Measurements from ENCODE around the gene PITX3. TPM values are rescaled to one million over a fixed set of nuclear protein-coding genes. Genes with fewer than 3 reads are reported as not detected.

Gene PITX3
- total and polyA plus RNA-seq, 2 experiments from 2014 or later: 0.34 TPM; not detected in 1

DNA sequence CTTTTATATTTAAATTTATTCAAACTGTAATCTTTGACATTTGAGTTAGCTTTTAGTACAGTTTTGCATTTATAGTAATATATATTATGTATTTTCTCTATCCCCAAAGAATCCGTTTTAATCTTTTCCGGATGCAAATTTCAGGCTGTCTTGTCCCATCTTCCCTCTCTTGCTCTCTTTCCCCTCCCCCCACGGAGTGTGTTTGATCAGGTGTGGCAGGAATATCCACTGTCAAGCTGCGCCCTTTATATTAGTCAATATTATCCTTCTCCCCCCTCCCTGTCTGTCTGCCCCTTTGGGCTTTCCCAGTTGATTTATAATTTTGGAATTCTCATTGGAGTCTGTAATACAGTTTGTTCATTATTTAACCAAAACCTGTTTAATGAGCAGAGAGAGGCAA, 23.1 kb upstream of the PITX3 start (continued):
- TF ChIP-seq, protein P1, sequence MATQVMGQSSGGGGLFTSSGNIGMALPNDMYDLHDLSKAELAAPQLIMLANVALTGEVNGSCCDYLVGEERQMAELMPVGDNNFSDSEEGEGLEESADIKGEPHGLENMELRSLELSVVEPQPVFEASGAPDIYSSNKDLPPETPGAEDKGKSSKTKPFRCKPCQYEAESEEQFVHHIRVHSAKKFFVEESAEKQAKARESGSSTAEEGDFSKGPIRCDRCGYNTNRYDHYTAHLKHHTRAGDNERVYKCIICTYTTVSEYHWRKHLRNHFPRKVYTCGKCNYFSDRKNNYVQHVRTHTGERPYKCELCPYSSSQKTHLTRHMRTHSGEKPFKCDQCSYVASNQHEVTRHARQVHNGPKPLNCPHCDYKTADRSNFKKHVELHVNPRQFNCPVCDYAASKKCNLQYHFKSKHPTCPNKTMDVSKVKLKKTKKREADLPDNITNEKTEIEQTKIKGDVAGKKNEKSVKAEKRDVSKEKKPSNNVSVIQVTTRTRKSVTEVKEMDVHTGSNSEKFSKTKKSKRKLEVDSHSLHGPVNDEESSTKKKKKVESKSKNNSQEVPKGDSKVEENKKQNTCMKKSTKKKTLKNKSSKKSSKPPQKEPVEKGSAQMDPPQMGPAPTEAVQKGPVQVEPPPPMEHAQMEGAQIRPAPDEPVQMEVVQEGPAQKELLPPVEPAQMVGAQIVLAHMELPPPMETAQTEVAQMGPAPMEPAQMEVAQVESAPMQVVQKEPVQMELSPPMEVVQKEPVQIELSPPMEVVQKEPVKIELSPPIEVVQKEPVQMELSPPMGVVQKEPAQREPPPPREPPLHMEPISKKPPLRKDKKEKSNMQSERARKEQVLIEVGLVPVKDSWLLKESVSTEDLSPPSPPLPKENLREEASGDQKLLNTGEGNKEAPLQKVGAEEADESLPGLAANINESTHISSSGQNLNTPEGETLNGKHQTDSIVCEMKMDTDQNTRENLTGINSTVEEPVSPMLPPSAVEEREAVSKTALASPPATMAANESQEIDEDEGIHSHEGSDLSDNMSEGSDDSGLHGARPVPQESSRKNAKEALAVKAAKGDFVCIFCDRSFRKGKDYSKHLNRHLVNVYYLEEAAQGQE (IDR thresholded peaks at IDR 0.05; ENCODE audit: unreplicated experiment): no peak
- TF ChIP-seq EZH2 (IDR thresholded peaks at IDR 0.05; ENCODE audit: low read depth, unreplicated experiment) (no peak), JUNB (IDR thresholded peaks at IDR 0.05; ENCODE audit: unreplicated experiment) (no peak), POLR2AphosphoS5 (IDR thresholded peaks at IDR 0.05; ENCODE audit: low read depth) (no peak), STAT1 (IDR thresholded peaks at IDR 0.05; ENCODE audit: unreplicated experiment) (no peak), ZNF331 (CRISPR knock-in tag; IDR thresholded peaks at IDR 0.05; ENCODE audit: low read depth) (no peak), NANOG (IDR thresholded peaks at IDR 0.05; ENCODE audit: borderline replicate concordance) (no peak)

DNA sequence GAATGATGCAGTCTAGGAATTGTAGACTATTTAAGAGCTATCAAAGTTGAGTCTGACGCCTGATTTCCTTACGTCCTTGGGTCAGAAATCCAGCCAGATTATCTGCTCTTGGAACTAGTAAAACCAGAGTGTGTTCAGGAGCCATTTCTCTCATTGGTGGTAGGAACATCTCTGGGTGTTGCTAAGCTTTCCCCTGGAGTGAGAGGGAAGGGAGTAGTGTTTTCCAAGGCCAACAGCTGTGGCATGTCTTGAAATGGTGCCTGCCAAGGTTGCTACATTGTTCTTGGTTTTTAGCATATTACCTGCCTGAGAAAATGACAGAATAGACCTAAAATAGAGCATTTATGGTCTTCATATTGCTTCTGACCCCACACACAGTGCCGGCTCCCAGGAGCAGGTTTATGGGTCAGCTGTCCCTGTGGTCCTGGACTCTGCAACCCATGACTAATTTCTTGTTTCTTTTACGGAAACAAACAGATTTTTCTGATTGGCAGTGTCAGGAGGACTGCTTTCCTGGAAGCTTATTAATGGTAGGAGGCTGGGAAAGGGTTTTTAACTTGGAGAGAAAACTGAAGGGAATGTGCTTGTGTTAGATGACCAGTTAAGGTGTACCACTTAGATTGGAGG, 21.5 kb upstream of the PITX3 start:
- Mint-ChIP-seq H3K36me3 (ENCODE audit: low read depth) (peaks cover 9% of the 10 kb centered on the region; the same call in 2 of the 3 replicates), H3K27me3 (ENCODE audit: insufficient read depth, low read depth, poor library complexity) (no peaks in the 10 kb centered on the region), H3K9me3 (no peaks in the 10 kb centered on the region), H3K4me1 (peaks cover 8% of the 10 kb centered on the region; the same call in 2 of the 3 replicates), H3K4me3 (no peak overlapping the region), H3K27ac (no peak overlapping the region)
- Histone ChIP-seq H4K20me1 (replicated peaks; ENCODE audit: insufficient read depth) (peaks cover 15% of the 10 kb centered on the region), H3K4me1 (ENCODE audit: insufficient read depth) (peaks cover 5% of the 10 kb centered on the region), H2AFZ (no peak overlapping the region), H3K4me2 (no peak overlapping the region), H3K27me3 (ENCODE audit: insufficient read depth) (no peaks in the 10 kb centered on the region), H3K36me3 (ENCODE audit: insufficient read depth) (no peaks in the 10 kb centered on the region), H3K79me2 (replicated peaks; ENCODE audit: insufficient read depth) (peaks cover 1% of the 10 kb centered on the region; the same call in 1 of the 2 replicates), H3F3A (replicated peaks; ENCODE audit: low read depth) (no peaks in the 10 kb centered on the region), H3K27ac (ENCODE audit: low read depth) (0 out of 2 replicates have a peak overlapping the region, but pooled peaks have one; percentile 12), H3K4me3 (no peak overlapping the region), H3K9me2 (ENCODE audit: insufficient read depth) (no peaks in the 10 kb centered on the region)
- ATAC-seq (no peak), DNase-seq (ENCODE audit: low spot score) (no peak)
- no peak for TF ChIP-seq ZNF114 (CRISPR knock-in tag; IDR thresholded peaks at IDR 0.05)
- TF ChIP-seq, protein P2, sequence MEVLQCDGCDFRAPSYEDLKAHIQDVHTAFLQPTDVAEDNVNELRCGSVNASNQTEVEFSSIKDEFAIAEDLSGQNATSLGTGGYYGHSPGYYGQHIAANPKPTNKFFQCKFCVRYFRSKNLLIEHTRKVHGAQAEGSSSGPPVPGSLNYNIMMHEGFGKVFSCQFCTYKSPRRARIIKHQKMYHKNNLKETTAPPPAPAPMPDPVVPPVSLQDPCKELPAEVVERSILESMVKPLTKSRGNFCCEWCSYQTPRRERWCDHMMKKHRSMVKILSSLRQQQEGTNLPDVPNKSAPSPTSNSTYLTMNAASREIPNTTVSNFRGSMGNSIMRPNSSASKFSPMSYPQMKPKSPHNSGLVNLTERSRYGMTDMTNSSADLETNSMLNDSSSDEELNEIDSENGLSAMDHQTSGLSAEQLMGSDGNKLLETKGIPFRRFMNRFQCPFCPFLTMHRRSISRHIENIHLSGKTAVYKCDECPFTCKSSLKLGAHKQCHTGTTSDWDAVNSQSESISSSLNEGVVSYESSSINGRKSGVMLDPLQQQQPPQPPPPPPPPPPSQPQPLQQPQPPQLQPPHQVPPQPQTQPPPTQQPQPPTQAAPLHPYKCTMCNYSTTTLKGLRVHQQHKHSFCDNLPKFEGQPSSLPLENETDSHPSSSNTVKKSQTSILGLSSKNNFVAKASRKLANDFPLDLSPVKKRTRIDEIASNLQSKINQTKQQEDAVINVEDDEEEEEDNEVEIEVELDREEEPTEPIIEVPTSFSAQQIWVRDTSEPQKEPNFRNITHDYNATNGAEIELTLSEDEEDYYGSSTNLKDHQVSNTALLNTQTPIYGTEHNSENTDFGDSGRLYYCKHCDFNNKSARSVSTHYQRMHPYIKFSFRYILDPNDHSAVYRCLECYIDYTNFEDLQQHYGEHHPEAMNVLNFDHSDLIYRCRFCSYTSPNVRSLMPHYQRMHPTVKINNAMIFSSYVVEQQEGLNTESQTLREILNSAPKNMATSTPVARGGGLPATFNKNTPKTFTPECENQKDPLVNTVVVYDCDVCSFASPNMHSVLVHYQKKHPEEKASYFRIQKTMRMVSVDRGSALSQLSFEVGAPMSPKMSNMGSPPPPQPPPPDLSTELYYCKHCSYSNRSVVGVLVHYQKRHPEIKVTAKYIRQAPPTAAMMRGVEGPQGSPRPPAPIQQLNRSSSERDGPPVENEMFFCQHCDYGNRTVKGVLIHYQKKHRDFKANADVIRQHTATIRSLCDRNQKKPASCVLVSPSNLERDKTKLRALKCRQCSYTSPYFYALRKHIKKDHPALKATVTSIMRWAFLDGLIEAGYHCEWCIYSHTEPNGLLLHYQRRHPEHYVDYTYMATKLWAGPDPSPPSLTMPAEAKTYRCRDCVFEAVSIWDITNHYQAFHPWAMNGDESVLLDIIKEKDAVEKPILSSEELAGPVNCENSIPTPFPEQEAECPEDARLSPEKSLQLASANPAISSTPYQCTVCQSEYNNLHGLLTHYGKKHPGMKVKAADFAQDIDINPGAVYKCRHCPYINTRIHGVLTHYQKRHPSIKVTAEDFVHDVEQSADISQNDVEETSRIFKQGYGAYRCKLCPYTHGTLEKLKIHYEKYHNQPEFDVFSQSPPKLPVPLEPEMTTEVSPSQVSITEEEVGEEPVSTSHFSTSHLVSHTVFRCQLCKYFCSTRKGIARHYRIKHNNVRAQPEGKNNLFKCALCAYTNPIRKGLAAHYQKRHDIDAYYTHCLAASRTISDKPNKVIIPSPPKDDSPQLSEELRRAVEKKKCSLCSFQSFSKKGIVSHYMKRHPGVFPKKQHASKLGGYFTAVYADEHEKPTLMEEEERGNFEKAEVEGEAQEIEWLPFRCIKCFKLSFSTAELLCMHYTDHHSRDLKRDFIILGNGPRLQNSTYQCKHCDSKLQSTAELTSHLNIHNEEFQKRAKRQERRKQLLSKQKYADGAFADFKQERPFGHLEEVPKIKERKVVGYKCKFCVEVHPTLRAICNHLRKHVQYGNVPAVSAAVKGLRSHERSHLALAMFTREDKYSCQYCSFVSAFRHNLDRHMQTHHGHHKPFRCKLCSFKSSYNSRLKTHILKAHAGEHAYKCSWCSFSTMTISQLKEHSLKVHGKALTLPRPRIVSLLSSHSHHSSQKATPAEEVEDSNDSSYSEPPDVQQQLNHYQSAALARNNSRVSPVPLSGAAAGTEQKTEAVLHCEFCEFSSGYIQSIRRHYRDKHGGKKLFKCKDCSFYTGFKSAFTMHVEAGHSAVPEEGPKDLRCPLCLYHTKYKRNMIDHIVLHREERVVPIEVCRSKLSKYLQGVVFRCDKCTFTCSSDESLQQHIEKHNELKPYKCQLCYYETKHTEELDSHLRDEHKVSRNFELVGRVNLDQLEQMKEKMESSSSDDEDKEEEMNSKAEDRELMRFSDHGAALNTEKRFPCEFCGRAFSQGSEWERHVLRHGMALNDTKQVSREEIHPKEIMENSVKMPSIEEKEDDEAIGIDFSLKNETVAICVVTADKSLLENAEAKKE (CRISPR knock-in tag; IDR thresholded peaks at IDR 0.05): no peak
- no peak for TF ChIP-seq CREB1 (CRISPR knock-in tag; IDR thresholded peaks at IDR 0.05; ENCODE audit: low read depth)
- TF ChIP-seq EZH2phosphoT487 (IDR thresholded peaks at IDR 0.05; ENCODE audit: unreplicated experiment): no peak
- TF ChIP-seq, protein P1 (IDR thresholded peaks at IDR 0.05; ENCODE audit: unreplicated experiment): no peak
